Mucosa of descending colon (tissue), 3 donors: ENCODE measurements around the gene SAMD11. TPM values are rescaled to one million over a fixed set of nuclear protein-coding genes. Genes with fewer than 3 reads are reported as not detected.

Source experiments
- ATAC-seq: fragments of 200-7000 bp; cut with Tn5 transposase; one replicate; pipeline ENCODE4 v1.9.1; 2020; ENCODE audit warnings: mild to moderate bottlenecking, moderate library complexity
- DNase-seq, 3 donors: peaks; one replicate each; pipeline ENCODE4 v3.0.0-alpha.2; 2020
- H3K36me3 ChIP-seq: fragments of 200-600 bp; one replicate; pipeline ENCODE4 v1.8.0; 2021; ENCODE audit warnings: low read depth, mild to moderate bottlenecking
- H3K4me1 ChIP-seq: fragments of 200-600 bp; one replicate; pipeline ENCODE4 v1.8.0; 2021; ENCODE audit warnings: low read depth, mild to moderate bottlenecking
- H3K4me3 ChIP-seq: fragments of 200-600 bp; one replicate; pipeline ENCODE4 v1.8.0; 2021; ENCODE audit warnings: mild to moderate bottlenecking
- H3K9me3 ChIP-seq: fragments of 200-600 bp; one replicate; pipeline ENCODE4 v1.8.0; 2021; ENCODE audit warnings: mild to moderate bottlenecking
- intact Hi-C, 2 donors: fragments of 100-400 bp; cut with DNase I in 1 of 2; cut with micrococcal nuclease in 1 of 2; formaldehyde crosslinking; loops; one replicate each; pipeline versions ENCODE4 v1.11.0 to v1.11.1; 2022; cut with DNase I, micrococcal nuclease
- total RNA-seq, 3 donors: library from RNA; stranded (reverse); fragmentation: NEBNext Ultra II Directional in 2 of 3; extraction: Animal tissue kit (Norgen Biotek cat#: 25700) in 2 of 3; gene quantifications; one replicate each; pipeline versions ENCODE4 v1.2.1 to v1.2.4, GENCODE V29; 2021 to 2023
- TF ChIP-seq, protein P1 (sequence below): fragments of 200-600 bp; IDR thresholded peaks from one replicate; pipeline ENCODE4 v1.8.0; 2022; ENCODE audit warnings: antibody characterized with exemption, mild to moderate bottlenecking
- donor health status: DM: no; HTN: no; CAD: no; lungs with moderate emphysema.
- donor health status: DM: no; HTN: no; CAD: no.
- donor health status: DM: no; HTN: yes; CAD: no.

Gene SAMD11
- total RNA-seq, 3 donors from 2014 or later = 2.2 to 4.3 (median 2.7) TPM

DNA sequence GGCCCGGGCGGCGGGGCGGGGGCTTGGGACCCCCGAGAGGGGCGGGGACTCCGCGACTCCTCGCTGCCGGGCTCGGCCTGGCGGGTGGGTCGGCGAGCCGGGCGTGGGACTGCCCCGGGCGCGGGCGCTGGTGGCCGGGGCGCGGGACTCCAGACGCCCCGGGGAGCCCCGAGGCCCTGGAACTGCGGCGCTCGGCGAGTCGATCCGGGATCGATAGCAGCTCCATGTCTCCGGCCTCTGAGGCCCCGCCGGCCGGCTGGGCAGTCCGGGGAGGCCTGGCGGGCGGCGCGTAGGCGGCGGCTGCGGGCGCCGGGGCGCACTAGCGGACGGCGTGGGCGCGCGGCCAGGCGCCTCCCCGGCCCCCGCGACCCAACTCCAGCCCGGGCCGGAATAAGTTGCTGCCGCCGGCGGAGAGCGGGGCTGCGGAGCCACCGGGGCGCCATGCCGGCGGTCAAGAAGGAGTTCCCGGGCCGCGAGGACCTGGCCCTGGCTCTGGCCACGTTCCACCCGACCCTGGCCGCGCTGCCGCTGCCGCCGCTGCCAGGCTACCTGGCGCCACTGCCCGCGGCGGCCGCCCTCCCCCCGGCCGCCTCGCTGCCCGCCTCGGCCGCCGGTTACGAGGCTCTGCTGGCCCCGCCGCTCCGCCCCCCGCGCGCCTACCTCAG, 400 bp downstream of the SAMD11 start:
- TF ChIP-seq, protein P1, sequence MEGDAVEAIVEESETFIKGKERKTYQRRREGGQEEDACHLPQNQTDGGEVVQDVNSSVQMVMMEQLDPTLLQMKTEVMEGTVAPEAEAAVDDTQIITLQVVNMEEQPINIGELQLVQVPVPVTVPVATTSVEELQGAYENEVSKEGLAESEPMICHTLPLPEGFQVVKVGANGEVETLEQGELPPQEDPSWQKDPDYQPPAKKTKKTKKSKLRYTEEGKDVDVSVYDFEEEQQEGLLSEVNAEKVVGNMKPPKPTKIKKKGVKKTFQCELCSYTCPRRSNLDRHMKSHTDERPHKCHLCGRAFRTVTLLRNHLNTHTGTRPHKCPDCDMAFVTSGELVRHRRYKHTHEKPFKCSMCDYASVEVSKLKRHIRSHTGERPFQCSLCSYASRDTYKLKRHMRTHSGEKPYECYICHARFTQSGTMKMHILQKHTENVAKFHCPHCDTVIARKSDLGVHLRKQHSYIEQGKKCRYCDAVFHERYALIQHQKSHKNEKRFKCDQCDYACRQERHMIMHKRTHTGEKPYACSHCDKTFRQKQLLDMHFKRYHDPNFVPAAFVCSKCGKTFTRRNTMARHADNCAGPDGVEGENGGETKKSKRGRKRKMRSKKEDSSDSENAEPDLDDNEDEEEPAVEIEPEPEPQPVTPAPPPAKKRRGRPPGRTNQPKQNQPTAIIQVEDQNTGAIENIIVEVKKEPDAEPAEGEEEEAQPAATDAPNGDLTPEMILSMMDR = no peak
- Histone ChIP-seq H3K4me3 (no peak overlapping the region), H3K4me1 (peaks cover 29% of the 10 kb centered on the region), H3K9me3 (no peaks in the 10 kb centered on the region), H3K36me3 (no peaks in the 10 kb centered on the region)
- ATAC-seq (no peak), DNase-seq (no peak)
- intact Hi-C loops = no loop called here

DNA sequence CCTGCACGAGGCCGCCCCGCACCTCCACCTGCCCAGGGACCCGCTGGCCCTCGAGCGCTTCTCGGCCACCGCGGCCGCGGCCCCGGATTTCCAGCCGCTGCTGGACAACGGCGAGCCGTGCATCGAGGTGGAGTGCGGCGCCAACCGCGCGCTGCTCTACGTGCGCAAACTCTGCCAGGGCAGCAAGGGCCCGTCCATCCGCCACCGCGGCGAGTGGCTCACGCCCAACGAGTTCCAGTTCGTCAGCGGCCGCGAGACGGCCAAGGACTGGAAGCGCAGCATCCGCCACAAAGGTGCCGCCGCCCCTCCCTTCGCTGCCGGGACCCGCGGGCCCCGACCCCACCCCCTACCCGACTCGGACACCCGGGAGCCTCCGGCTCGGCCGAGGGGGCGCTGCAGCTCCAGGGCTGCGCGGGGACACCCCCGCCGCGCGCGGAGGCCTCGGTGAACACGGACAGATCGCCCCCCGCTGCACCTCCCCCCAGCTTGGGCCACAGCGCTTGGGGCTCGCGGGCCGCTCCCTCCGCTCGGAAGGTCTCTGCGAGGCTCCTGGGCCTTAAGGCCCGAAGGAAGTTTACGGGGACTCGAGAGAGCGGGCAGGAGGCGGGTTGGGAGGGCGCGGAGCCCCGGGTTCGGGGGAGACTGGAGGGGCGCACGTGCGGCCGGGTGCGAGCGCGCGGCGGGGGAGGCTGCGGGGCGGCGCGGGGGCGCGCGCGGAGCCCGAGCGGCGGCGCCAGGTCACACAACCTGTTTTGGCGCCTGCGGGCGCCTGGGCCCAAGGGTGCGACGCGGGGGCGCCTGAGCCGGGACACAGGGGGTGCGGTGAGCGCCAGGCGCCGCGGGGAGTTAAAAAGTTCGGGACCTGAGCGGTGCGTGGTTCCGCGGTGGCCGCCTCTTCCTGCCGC, 1.2 kb downstream of the SAMD11 start:
- H3K36me3 ChIP-seq = no peaks in the 10 kb centered on the region
- H3K4me3 ChIP-seq = no peak overlapping the region
- TF ChIP-seq, protein P1 = no peak
- H3K4me1 ChIP-seq = peaks cover 29% of the 10 kb centered on the region
- ATAC-seq = peak; percentile 7
- no peaks in the 10 kb centered on the region for H3K9me3 ChIP-seq
- intact Hi-C loops = no loop called here
- DNase-seq = peak in 1 of 3 donors; percentile 26

GRCh38 chr1:925561-926421, 2.1 kb downstream of the SAMD11 start:
- DNase-seq = no peak
- H3K36me3 ChIP-seq = no peaks in the 10 kb centered on the region
- no peak for ATAC-seq
- peaks cover 26% of the 10 kb centered on the region for H3K4me1 ChIP-seq
- TF ChIP-seq, protein P1 = no peak
- no peak overlapping the region for H3K4me3 ChIP-seq
- intact Hi-C loops = no loop called here
- H3K9me3 ChIP-seq = no peaks in the 10 kb centered on the region

DNA sequence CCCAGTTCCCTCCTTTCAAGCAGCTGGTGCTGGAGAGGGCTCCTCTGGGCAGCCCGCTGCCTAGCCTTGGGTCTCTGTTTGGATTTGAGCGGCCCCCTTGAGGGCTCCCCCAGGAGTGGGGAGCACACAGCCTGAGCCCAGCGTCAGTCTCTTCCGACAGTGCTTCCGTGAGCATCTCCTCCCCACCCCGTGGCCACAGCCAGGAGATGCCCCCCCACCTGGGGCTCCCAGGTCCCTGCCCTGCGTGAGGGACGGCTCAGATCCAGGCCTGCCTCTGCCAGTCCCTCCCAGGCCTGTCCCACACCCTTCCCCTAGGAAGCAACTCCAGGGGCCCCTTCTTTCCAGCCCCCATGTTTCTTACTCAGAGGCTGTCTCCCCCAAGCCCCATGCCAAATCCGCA, 3.5 kb downstream of the SAMD11 start:
- no peaks in the 10 kb centered on the region for H3K36me3 ChIP-seq
- TF ChIP-seq, protein P1 = no peak
- DNase-seq (no peak), ATAC-seq (no peak)
- H3K4me3 ChIP-seq = no peak overlapping the region
- peaks cover 19% of the 10 kb centered on the region for H3K4me1 ChIP-seq
- no peaks in the 10 kb centered on the region for H3K9me3 ChIP-seq
- intact Hi-C loops = no loop called here

DNA sequence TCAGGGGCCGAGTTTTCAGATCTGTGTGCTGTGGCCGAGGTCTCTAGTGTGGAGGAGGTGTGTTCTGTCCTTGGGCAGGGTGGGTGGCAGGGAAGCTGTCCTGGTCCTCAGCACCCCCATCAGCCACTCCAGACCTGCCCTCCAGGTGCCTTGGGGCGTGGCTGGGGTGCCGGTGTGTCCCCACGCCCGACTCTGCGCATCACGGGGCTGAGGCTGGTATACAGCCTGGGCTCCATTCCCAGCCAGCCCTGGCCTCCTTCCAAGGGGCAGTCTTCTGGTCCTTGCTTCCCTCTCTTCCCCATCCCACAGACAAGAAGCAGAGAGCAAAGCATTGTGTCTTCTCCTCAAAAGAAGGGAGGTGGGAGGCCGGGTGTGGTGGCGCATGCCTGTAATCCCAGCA, 4.0 kb downstream of the SAMD11 start:
- TF ChIP-seq, protein P1 = no peak
- H3K36me3 ChIP-seq = no peaks in the 10 kb centered on the region
- DNase-seq = no peak
- no peak for ATAC-seq
- intact Hi-C loops = no loop called here
- H3K4me1 ChIP-seq = peaks cover 18% of the 10 kb centered on the region
- no peak overlapping the region for H3K4me3 ChIP-seq
- H3K9me3 ChIP-seq = no peaks in the 10 kb centered on the region
